HepG2 (cell line): ENCODE results near the gene TMEM9. TPM values are rescaled to one million over a fixed set of nuclear protein-coding genes. Genes with fewer than 3 reads are reported as not detected.
A peak's percentile ranks its signal among the peaks of the same experiment; 100 is the strongest.

Experiments
- CHCHD3 ChIP-seq: sonication (generic); formaldehyde crosslinking; IDR thresholded peaks from 2 replicates; pipeline ENCODE4 v1.8.0; 2022; ENCODE audit warnings: mild to moderate bottlenecking, missing genetic modification reagents, moderate library complexity
- FOXO4 ChIP-seq: sonication (generic); formaldehyde crosslinking; conservative IDR thresholded peaks from 2 replicates; pipeline ENCODE4 v1.8.1; 2023; ENCODE audit warnings: missing genetic modification reagents
- HMG20B ChIP-seq: conservative IDR thresholded peaks from 2 replicates; pipeline ENCODE4 v1.6.1; 2016; ENCODE audit warnings: missing genetic modification reagents, missing compliant biosample characterization
- HNRNPLL ChIP-seq: fragments of 200-400 bp; formaldehyde crosslinking; IDR thresholded peaks from 2 replicates; pipeline ENCODE4 v1.6.1; 2017; ENCODE audit warnings: mild to moderate bottlenecking, low read depth, low read length; ENCODE audit not compliant: poor library complexity, severe bottlenecking
- KDM3A ChIP-seq: IDR thresholded peaks from 2 replicates; pipeline ENCODE4 v1.6.1; 2018; ENCODE audit warnings: low read depth, missing compliant biosample characterization
- KLF11 ChIP-seq: IDR thresholded peaks from 2 replicates; pipeline ENCODE4 v1.6.1; 2016; ENCODE audit warnings: missing compliant biosample characterization
- KLF12 ChIP-seq: sonication (generic); formaldehyde crosslinking; IDR thresholded peaks from 2 replicates; pipeline ENCODE4 v1.4.0; 2020; ENCODE audit warnings: missing genetic modification reagents, borderline replicate concordance
- PAX8 ChIP-seq: sonication (generic); formaldehyde crosslinking; IDR thresholded peaks from 2 replicates; pipeline ENCODE4 v1.8.0; 2022; ENCODE audit warnings: mild to moderate bottlenecking, missing genetic modification reagents, borderline replicate concordance
- SPEN ChIP-seq: sonication (generic); formaldehyde crosslinking; IDR thresholded peaks from 2 replicates; pipeline ENCODE4 v1.5.1; 2020; ENCODE audit warnings: low read depth, mild to moderate bottlenecking, missing genetic modification reagents
- SRSF4 ChIP-seq: fragments of 200-400 bp; formaldehyde crosslinking; IDR thresholded peaks from one replicate; pipeline ENCODE4 v1.6.1; 2018; ENCODE audit warnings: mild to moderate bottlenecking, low read depth, low read length, moderate library complexity; ENCODE audit not compliant: poor library complexity, severe bottlenecking
- U2AF1 ChIP-seq: fragments of 200-400 bp; formaldehyde crosslinking; optimal IDR thresholded peaks from 2 replicates; pipeline ENCODE3; 2017; ENCODE audit warnings: mild to moderate bottlenecking, low read depth, low read length
- ZNF263 ChIP-seq: sonication (generic); formaldehyde crosslinking; IDR thresholded peaks from 2 replicates; pipeline ENCODE4 v1.4.0; 2020; ENCODE audit warnings: missing genetic modification reagents
- ZNF563 ChIP-seq: sonication (generic); formaldehyde crosslinking; IDR thresholded peaks from 2 replicates; pipeline ENCODE4 v1.8.0; 2022; ENCODE audit warnings: mild to moderate bottlenecking, moderate library complexity, missing genetic modification reagents
- ZNF607 ChIP-seq: sonication (generic); formaldehyde crosslinking; IDR thresholded peaks from 2 replicates; pipeline ENCODE4 v1.5.1; 2020; ENCODE audit warnings: missing genetic modification reagents, mild to moderate bottlenecking, borderline replicate concordance
- ZNF644 ChIP-seq: IDR thresholded peaks from 2 replicates; pipeline ENCODE4 v1.6.1; 2016; ENCODE audit warnings: low read depth
- ZNF660 ChIP-seq: sonication (generic); formaldehyde crosslinking; IDR thresholded peaks from 2 replicates; pipeline ENCODE4 v1.5.1; 2020; ENCODE audit warnings: mild to moderate bottlenecking, low read depth, missing genetic modification reagents, borderline replicate concordance
- ZNF674 ChIP-seq: sonication (generic); formaldehyde crosslinking; IDR thresholded peaks from 2 replicates; pipeline ENCODE4 v1.5.0; 2020; ENCODE audit warnings: low read depth, mild to moderate bottlenecking, missing genetic modification reagents
- ZNF781 ChIP-seq: sonication (generic); formaldehyde crosslinking; IDR thresholded peaks from 2 replicates; pipeline ENCODE4 v1.5.1; 2020; ENCODE audit warnings: borderline replicate concordance, mild to moderate bottlenecking, missing genetic modification reagents; ENCODE audit errors: not compliant biosample characterization
- polyA plus RNA-seq, 8 experiments: library from polyadenylated mRNA; depleted of rRNA in 3 of 8; stranded (reverse) in 7 of 8; unstranded in 1 of 8; fragments of >200 nt; fragmentation: Illumina TruSeq in 4 of 8; extraction: Trizol in 4 of 8; gene quantifications; 2 replicates each; pipeline versions ENCODE4 v1.2.1 to v1.2.3, GENCODE V29; 2011 to 2016; ENCODE audit warnings: low read depth in 4 of 8, missing spikeins in 1 of 8, mixed read lengths in 1 of 8; ENCODE audit not compliant: insufficient read depth in 1 of 8
- total RNA-seq, 5 experiments: library from RNA; depleted of rRNA; stranded (reverse); fragments of >200 nt; fragmentation: Illumina TruSeq; extraction: Trizol; gene quantifications; 2 replicates each; pipeline ENCODE4 v1.2.3, GENCODE V29; 2016; ENCODE audit warnings: low read depth in 1 of 5
- TF ChIP-seq, protein P1 (sequence below): sonication (generic); formaldehyde crosslinking; IDR thresholded peaks from 2 replicates; pipeline ENCODE4 v1.5.1; 2020; ENCODE audit warnings: missing genetic modification reagents, mild to moderate bottlenecking, borderline replicate concordance
- TF ChIP-seq, protein P2 (sequence below): sonication (generic); formaldehyde crosslinking; IDR thresholded peaks from 2 replicates; pipeline ENCODE4; 2020; ENCODE audit warnings: missing genetic modification reagents, mild to moderate bottlenecking, borderline replicate concordance
- TF ChIP-seq, protein P3 (sequence below): sonication (generic); formaldehyde crosslinking; IDR thresholded peaks from 2 replicates; pipeline ENCODE4 v1.5.1; 2020; ENCODE audit warnings: missing genetic modification reagents, mild to moderate bottlenecking, borderline replicate concordance

TMEM9 gene
- total and polyA plus RNA-seq, 2 of the 13 experiments (the other 11 are each of a cell fraction or from before 2014, with no cell fraction given): 60.9 to 102 TPM

GRCh38 chr1:201114245-201115131 is 39.8 kb downstream of the TMEM9 start (continued):
- TF ChIP-seq ZNF660 (no peak), U2AF1 (no peak), SRSF4 (no peak), KLF11 (CRISPR knock-in tag) (no peak), CHCHD3 (CRISPR knock-in tag) (no peak), ZNF563 (CRISPR knock-in tag) (no peak), HMG20B (CRISPR knock-in tag) (no peak), HNRNPLL (peak; percentile 54), ZNF644 (CRISPR knock-in tag) (no peak), ZNF607 (CRISPR knock-in tag) (no peak), KDM3A (CRISPR knock-in tag) (no peak), SPEN (peak; percentile 32; the same call in 1 of the 2 replicates), ZNF781 (CRISPR knock-in tag) (no peak), FOXO4 (CRISPR knock-in tag) (no peak), ZNF674 (no peak), PAX8 (CRISPR knock-in tag) (no peak), KLF12 (CRISPR knock-in tag) (no peak), ZNF263 (CRISPR knock-in tag) (peak; percentile 29)
- TF ChIP-seq, protein P1, sequence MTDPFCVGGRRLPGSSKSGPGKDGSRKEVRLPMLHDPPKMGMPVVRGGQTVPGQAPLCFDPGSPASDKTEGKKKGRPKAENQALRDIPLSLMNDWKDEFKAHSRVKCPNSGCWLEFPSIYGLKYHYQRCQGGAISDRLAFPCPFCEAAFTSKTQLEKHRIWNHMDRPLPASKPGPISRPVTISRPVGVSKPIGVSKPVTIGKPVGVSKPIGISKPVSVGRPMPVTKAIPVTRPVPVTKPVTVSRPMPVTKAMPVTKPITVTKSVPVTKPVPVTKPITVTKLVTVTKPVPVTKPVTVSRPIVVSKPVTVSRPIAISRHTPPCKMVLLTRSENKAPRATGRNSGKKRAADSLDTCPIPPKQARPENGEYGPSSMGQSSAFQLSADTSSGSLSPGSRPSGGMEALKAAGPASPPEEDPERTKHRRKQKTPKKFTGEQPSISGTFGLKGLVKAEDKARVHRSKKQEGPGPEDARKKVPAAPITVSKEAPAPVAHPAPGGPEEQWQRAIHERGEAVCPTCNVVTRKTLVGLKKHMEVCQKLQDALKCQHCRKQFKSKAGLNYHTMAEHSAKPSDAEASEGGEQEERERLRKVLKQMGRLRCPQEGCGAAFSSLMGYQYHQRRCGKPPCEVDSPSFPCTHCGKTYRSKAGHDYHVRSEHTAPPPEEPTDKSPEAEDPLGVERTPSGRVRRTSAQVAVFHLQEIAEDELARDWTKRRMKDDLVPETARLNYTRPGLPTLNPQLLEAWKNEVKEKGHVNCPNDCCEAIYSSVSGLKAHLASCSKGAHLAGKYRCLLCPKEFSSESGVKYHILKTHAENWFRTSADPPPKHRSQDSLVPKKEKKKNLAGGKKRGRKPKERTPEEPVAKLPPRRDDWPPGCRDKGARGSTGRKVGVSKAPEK (CRISPR knock-in tag): no peak
- TF ChIP-seq, protein P2, sequence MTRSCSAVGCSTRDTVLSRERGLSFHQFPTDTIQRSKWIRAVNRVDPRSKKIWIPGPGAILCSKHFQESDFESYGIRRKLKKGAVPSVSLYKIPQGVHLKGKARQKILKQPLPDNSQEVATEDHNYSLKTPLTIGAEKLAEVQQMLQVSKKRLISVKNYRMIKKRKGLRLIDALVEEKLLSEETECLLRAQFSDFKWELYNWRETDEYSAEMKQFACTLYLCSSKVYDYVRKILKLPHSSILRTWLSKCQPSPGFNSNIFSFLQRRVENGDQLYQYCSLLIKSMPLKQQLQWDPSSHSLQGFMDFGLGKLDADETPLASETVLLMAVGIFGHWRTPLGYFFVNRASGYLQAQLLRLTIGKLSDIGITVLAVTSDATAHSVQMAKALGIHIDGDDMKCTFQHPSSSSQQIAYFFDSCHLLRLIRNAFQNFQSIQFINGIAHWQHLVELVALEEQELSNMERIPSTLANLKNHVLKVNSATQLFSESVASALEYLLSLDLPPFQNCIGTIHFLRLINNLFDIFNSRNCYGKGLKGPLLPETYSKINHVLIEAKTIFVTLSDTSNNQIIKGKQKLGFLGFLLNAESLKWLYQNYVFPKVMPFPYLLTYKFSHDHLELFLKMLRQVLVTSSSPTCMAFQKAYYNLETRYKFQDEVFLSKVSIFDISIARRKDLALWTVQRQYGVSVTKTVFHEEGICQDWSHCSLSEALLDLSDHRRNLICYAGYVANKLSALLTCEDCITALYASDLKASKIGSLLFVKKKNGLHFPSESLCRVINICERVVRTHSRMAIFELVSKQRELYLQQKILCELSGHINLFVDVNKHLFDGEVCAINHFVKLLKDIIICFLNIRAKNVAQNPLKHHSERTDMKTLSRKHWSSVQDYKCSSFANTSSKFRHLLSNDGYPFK (CRISPR knock-in tag): no peak
- TF ChIP-seq, protein P3, sequence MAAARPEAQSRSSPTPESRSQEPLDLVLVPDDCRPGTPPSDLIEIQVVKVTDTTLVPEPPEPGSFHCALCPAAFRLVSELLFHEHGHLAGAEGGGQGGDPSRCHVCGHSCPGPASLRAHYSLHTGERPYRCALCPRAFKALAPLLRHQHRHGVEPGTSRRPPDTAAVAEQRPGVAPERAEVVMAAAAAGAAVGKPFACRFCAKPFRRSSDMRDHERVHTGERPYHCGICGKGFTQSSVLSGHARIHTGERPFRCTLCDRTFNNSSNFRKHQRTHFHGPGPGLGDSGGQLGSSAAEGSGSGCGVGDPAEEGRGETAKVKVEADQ (CRISPR knock-in tag): 0 out of 2 replicates have a peak, but pooled peaks have one; percentile 33
